HFFc6 (cell line): ENCODE data around the gene RNPS1. TPM values are rescaled to one million over a fixed set of nuclear protein-coding genes. Genes with fewer than 3 reads are reported as not detected.

Experiments
- DNase-seq: peaks from one replicate; pipeline ENCODE4 v3.0.0-alpha.2; 2018
- H3K27ac Mint-ChIP-seq: 2 replicates; pipeline ENCODE4 v1.8.0; 2020; ENCODE audit warnings: mild to moderate bottlenecking, mixed read lengths
- H3K27me3 Mint-ChIP-seq: 2 replicates; pipeline ENCODE4 v1.8.0; 2021; ENCODE audit warnings: mild to moderate bottlenecking, moderate library complexity, mixed read lengths; ENCODE audit not compliant: insufficient read depth
- H3K36me3 Mint-ChIP-seq: 2 replicates; pipeline ENCODE4 v1.8.0; 2021; ENCODE audit warnings: low read depth, mixed read lengths
- H3K4me1 Mint-ChIP-seq: 2 replicates; pipeline ENCODE4 v1.8.0; 2020; ENCODE audit warnings: low read depth, mixed read lengths
- H3K4me3 Mint-ChIP-seq: 2 replicates; pipeline ENCODE4 v1.8.0; 2020; ENCODE audit warnings: mild to moderate bottlenecking, moderate library complexity, mixed read lengths
- H3K9me3 Mint-ChIP-seq: 2 replicates; pipeline ENCODE4 v1.8.0; 2020; ENCODE audit warnings: mild to moderate bottlenecking, mixed read lengths
- total RNA-seq, 6 experiments: library from RNA; stranded (reverse); fragmentation: NEBNext Ultra II Directional; extraction: Animal tissue kit (Norgen Biotek cat#: 25700); gene quantifications; 2 replicates in 1 of 6; 3 replicates in 5 of 6; pipeline ENCODE4 v1.2.3, GENCODE V29; 2021
- TF ChIP-seq, protein P1 (sequence below): fragments of 200-600 bp; sonication (generic); IDR thresholded peaks from 2 replicates; pipeline ENCODE4 v1.5.0; 2021; ENCODE audit warnings: antibody characterized with exemption, mild to moderate bottlenecking

Gene RNPS1
- total RNA-seq, 6 experiments from 2014 or later = 127 to 163 (median 140) TPM

- Mint-ChIP-seq H3K4me3 (no peak overlapping the region), H3K4me1 (peaks cover 16% of the 10 kb centered on the region), H3K36me3 (no peaks in the 10 kb centered on the region), H3K27ac (no peak overlapping the region; the same call in 1 of the 2 replicates), H3K9me3 (no peaks in the 10 kb centered on the region), H3K27me3 (no peaks in the 10 kb centered on the region; the same call in none of the 2 replicates)
- TF ChIP-seq, protein P1, sequence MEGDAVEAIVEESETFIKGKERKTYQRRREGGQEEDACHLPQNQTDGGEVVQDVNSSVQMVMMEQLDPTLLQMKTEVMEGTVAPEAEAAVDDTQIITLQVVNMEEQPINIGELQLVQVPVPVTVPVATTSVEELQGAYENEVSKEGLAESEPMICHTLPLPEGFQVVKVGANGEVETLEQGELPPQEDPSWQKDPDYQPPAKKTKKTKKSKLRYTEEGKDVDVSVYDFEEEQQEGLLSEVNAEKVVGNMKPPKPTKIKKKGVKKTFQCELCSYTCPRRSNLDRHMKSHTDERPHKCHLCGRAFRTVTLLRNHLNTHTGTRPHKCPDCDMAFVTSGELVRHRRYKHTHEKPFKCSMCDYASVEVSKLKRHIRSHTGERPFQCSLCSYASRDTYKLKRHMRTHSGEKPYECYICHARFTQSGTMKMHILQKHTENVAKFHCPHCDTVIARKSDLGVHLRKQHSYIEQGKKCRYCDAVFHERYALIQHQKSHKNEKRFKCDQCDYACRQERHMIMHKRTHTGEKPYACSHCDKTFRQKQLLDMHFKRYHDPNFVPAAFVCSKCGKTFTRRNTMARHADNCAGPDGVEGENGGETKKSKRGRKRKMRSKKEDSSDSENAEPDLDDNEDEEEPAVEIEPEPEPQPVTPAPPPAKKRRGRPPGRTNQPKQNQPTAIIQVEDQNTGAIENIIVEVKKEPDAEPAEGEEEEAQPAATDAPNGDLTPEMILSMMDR = no peak
- no peak for DNase-seq
These were observed 41.0 kb downstream of the RNPS1 start for GRCh38 chr16:2226918-2227317.

GRCh38 chr16:2226245-2226793, 41.6 kb downstream of the RNPS1 start:
- no peaks in the 10 kb centered on the region for H3K36me3 Mint-ChIP-seq
- peak overlapping the region; percentile 54 for H3K4me3 Mint-ChIP-seq
- no peaks in the 10 kb centered on the region for H3K9me3 Mint-ChIP-seq
- TF ChIP-seq, protein P1 = no peak
- H3K27ac Mint-ChIP-seq = peak overlapping the region; percentile 72
- H3K27me3 Mint-ChIP-seq = no peaks in the 10 kb centered on the region; the same call in 1 of the 2 replicates
- H3K4me1 Mint-ChIP-seq = peaks cover 16% of the 10 kb centered on the region
- DNase-seq = no peak

DNA sequence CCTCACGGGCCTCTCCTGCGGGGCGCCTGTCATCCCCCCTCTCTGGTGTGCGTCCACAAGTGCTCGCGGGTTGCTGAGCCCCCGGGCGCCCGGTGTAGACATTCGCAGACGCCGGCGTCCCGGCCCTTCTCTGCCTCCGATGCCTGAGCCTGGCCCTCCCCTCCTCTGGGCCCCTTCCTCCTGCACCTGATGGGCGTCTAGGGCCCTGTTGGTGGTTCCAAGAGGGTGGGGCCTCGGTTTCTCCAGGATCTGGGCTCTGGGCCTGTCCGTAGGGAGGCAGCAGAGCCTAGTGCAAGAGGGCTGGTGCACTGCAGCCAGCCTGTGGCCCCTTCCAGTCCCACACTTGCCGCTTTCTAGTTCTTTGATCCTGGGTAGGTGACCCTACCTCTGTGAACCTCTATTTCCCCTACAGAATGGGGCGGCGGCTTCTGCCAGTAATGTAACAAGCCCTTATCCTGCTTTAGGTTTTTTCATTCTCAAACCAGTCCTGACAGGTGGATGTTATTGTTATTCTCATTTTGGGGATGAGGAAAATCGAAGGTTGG, 43.9 kb downstream of the RNPS1 start:
- no peaks in the 10 kb centered on the region for H3K27me3 Mint-ChIP-seq
- H3K27ac Mint-ChIP-seq = peak overlapping the region; percentile 60
- H3K9me3 Mint-ChIP-seq = no peaks in the 10 kb centered on the region
- peaks cover 16% of the 10 kb centered on the region for H3K4me1 Mint-ChIP-seq
- peak overlapping the region; percentile 90 for H3K4me3 Mint-ChIP-seq
- no peaks in the 10 kb centered on the region for H3K36me3 Mint-ChIP-seq
- peak; percentile 30 for DNase-seq
- TF ChIP-seq, protein P1 = no peak

GRCh38 chr16:2223221-2223941, 44.5 kb downstream of the RNPS1 start, which contains the start of gene E4F1:
Gene E4F1 (plus strand): TSS chr16:2223591. CDS start chr16:2223614, 23 bp downstream.
- H3K27ac Mint-ChIP-seq = peak within 1 kb of the TSS; percentile 60
- H3K27me3 Mint-ChIP-seq = no peaks in the 10 kb centered on the region
- DNase-seq = peak; percentile 99
- TF ChIP-seq, protein P1 = peak; percentile 22; the same call in 1 of the 2 replicates
- H3K4me1 Mint-ChIP-seq = peaks cover 16% of the 10 kb centered on the region
- H3K4me3 Mint-ChIP-seq = peak within 1 kb of the TSS; percentile 90
- H3K9me3 Mint-ChIP-seq = no peaks in the 10 kb centered on the region
- no peaks in the 10 kb centered on the region for H3K36me3 Mint-ChIP-seq

DNA sequence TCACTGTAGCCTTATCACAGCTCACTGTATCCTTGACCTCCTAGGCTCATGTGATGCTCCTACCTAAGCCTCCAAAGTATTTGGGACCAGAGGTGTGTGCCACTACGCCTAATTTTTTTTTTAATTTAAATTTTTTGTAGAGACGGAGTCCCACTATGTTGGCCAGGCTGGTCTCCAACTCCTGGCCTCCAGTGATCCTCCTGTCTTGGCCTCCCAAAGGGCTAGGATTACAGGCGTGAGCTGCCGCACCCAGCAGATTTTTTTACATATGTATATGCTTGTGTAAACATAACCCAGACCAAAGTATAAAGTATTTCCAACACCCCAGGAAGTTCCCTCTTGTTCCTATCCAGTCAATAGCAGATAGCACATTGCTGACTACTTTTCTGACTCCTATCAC, 51.6 kb downstream of the RNPS1 start:
- Mint-ChIP-seq H3K4me1 (peaks cover 26% of the 10 kb centered on the region), H3K27ac (no peak overlapping the region; the same call in 1 of the 2 replicates), H3K4me3 (peak overlapping the region; percentile 54; the same call in 1 of the 2 replicates)

More for the DNA sequence above, 51.6 kb downstream of the RNPS1 start:
- Mint-ChIP-seq H3K36me3 (no peaks in the 10 kb centered on the region; the same call in 1 of the 2 replicates), H3K27me3 (peaks cover 8% of the 10 kb centered on the region), H3K9me3 (no peaks in the 10 kb centered on the region)
- TF ChIP-seq, protein P1 = no peak
- DNase-seq = no peak
